Upper lobe of left lung (tissue), 4 donors: ENCODE results near the gene OCIAD2.

Experiments
- CTCF ChIP-seq, 6 experiments: fragments of 450-650 bp in 4 of 6; fragments of 200-600 bp in 2 of 6; sonication (generic) in 2 of 6; IDR thresholded peaks; one replicate each; pipeline ENCODE4 v1.5.1; 2016 to 2019; ENCODE audit warnings: antibody characterized with exemption in 6 of 6
- EP300 ChIP-seq, 4 donors: sonication (generic); formaldehyde crosslinking; IDR thresholded peaks; one replicate each; pipeline ENCODE4 v1.5.1; 2017; ENCODE audit warnings: antibody characterized with exemption in 4 of 4, control low read depth in 2 of 4
- POLR2A ChIP-seq, 4 donors: fragments of 450-650 bp; IDR thresholded peaks; one replicate each; pipeline ENCODE4 v1.5.1; 2016 to 2017; ENCODE audit warnings: antibody characterized with exemption in 4 of 4, mild to moderate bottlenecking in 2 of 4
- POLR2AphosphoS5 ChIP-seq, 2 donors: sonication (generic); formaldehyde crosslinking; IDR thresholded peaks; one replicate each; pipeline ENCODE4 v1.5.1; 2017; ENCODE audit warnings: antibody characterized with exemption in 2 of 2

- TF ChIP-seq CTCF (IDR thresholded peaks at IDR 0.05) (no peak), POLR2AphosphoS5 (IDR thresholded peaks at IDR 0.05) (no peak), EP300 (IDR thresholded peaks at IDR 0.05) (no peak), POLR2A (IDR thresholded peaks at IDR 0.05) (no peak)
Observed at GRCh38 chr4:48899950-48900349, 6.6 kb downstream of the OCIAD2 start.
